Activated CD4-positive, alpha-beta memory T cell treated with anti-CD3 and anti-CD28 coated beads for 36 hours (primary cell): ENCODE data around the gene POFUT1. TPM values are rescaled to one million over a fixed set of nuclear protein-coding genes. Genes with fewer than 3 reads are reported as not detected.
"Not testable (repeated sequence)": the region's sequence is repeated elsewhere in the genome, so short reads cannot be mapped to it uniquely, and the experiment has no call there.

ENCODE experiments used
- CTCF ChIA-PET: fragments of 350-600 bp; sonication (Branson Sonifier 250); formaldehyde crosslinking; loops from one replicate; lab custom pipeline; 2021; ENCODE audit warnings: antibody characterized with exemption, inconsistent platforms; lab: Charles Lee
- POLR2A ChIA-PET: fragments of 350-600 bp; sonication (Branson Sonifier 250); formaldehyde crosslinking; loops from one replicate; lab custom pipeline; 2021; ENCODE audit warnings: antibody characterized with exemption; lab: Charles Lee
- DNase-seq: peaks from one replicate; pipeline ENCODE4 v3.0.0-alpha.2; 2020
- H3K27ac Mint-ChIP-seq: one replicate; pipeline ENCODE4 v1.8.0; 2021; ENCODE audit warnings: mixed read lengths
- H3K27me3 Mint-ChIP-seq: one replicate; pipeline ENCODE4 v1.8.0; 2021; ENCODE audit warnings: mixed read lengths
- H3K36me3 Mint-ChIP-seq: one replicate; pipeline ENCODE4 v1.8.0; 2021; ENCODE audit warnings: mixed read lengths
- H3K4me1 Mint-ChIP-seq: one replicate; pipeline ENCODE4 v1.8.0; 2021; ENCODE audit warnings: low read depth, mixed read lengths
- H3K4me3 Mint-ChIP-seq: one replicate; pipeline ENCODE4 v1.8.0; 2021; ENCODE audit warnings: mild to moderate bottlenecking, mixed read lengths
- H3K9me3 Mint-ChIP-seq: one replicate; pipeline ENCODE4 v1.8.0; 2021; ENCODE audit warnings: mixed read lengths
- intact Hi-C: fragments of 100-400 bp; cut with micrococcal nuclease; formaldehyde crosslinking; loops from one replicate; pipeline ENCODE4 v1.15.1; 2023
- total RNA-seq, 2 experiments: library from RNA; stranded (reverse); gene quantifications; one replicate each; pipeline ENCODE4 v1.2.3, GENCODE V29; 2021

Gene POFUT1
- total RNA-seq, 2 experiments from 2014 or later, result 48.4 to 48.5 TPM

DNA sequence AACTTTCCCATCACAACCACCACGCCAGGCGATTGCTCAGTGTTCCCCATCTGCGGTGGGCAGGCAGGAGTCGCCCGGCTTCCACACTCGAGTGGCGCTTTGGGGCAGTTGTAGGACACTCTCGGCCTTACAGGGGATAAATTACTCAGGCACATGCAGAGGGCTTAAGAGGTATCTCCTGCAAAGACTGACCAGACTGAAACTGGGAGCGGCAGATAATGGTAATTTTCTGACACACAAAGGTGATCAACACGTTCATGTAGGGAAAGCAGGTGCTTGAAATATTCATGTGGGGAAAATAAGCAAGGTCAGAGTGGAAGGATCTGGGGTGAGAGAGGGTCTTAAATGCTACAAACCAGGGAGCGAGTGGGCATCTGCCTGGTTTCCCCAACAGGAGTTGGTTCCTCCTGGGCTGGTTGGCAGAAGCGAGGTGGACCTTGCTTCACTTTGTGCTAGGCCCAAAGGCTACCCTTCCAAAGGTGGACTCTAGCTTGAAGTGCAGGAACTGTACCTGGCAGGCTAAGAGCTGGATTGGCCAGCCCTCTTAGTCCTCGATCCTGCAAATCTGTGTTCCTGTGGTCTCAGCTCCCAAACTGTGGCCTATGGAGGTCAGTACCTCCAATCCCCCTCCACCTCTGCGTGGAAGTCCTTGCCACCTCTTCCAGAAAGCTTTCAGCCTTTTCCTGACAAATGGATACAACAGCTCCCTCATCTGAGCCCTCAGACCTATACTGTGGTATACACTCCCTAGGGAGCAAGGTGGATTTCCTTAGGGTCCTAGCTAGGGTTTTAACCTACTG lies 16.9 kb upstream of the POFUT1 start:
- Mint-ChIP-seq H3K9me3 (no peaks in the 10 kb centered on the region), H3K27me3 (no peaks in the 10 kb centered on the region), H3K4me1 (peaks cover 52% of the 10 kb centered on the region), H3K36me3 (peaks cover 34% of the 10 kb centered on the region), H3K27ac (peak overlapping the region; percentile 47), H3K4me3 (peak overlapping the region; percentile 71)
- DNase-seq, result no peak
- ChIA-PET POLR2A (interaction anchor here (0.9 to 2.7 kb wide), 6 partner anchors 9 to 95 kb away, joined by 3 to 16 read pairs (median 5); no protein-coding TSS in a partner anchor), CTCF (interaction anchor here (0.7 to 1.5 kb wide), 2 partner anchors 12 to 85 kb away, joined by 3 to 4 read pairs; no protein-coding TSS in a partner anchor)
- intact Hi-C loops, result no loop called here

DNA sequence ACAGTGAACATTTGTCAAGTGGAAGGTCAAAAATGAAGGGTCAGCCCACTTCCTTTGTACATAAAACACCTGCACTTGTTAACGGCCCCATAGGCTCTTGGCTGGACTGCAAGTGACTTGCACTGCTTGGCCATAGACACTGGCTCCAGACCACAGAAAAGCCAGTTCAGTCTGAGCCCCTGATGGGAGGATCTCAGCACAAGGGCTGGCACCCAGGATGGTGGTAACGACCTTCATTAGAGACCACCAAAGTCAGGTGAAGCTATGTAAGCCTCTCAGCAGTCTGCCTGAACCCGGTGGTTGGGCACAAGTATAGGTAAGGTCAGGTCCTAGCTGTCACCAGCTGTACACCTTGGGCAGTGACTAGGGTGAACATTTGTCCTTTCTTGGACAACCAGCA lies 16.3 kb upstream of the POFUT1 start:
- peaks cover 40% of the 10 kb centered on the region for H3K36me3 Mint-ChIP-seq
- intact Hi-C loops, result no loop called here
- ChIA-PET POLR2A (interaction anchor here (0.9 to 1.1 kb wide), 3 partner anchors 8 to 12 kb away, joined by 4 to 6 read pairs (median 5); no protein-coding TSS in a partner anchor), CTCF (interaction anchor here (0.7 kb wide), 1 partner anchor 85 kb away, joined by 3 read pairs; no protein-coding TSS in a partner anchor)
- H3K27ac Mint-ChIP-seq, result peak overlapping the region; percentile 47
- H3K9me3 Mint-ChIP-seq, result no peaks in the 10 kb centered on the region
- peaks cover 57% of the 10 kb centered on the region for H3K4me1 Mint-ChIP-seq
- H3K4me3 Mint-ChIP-seq, result no peak overlapping the region
- no peaks in the 10 kb centered on the region for H3K27me3 Mint-ChIP-seq
- DNase-seq, result no peak

DNA sequence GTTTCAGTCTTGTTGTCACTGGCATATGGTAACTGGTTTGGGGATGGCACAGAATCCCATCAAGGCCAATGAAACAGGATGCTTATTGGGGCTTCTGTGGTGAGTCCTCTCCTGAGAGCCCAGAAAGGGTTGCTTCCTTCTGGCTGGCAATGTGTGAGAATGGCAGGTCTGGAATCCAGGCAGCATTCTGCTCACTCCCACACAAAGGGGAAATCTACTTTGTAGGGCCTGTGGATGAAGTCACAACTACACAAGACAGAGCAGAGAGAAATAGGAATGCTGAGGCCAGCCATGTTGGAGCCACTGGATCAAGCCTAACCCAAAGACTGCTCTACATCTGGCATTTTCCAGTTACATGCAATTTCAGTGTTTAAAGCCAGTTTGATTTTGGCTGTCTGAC lies 15.8 kb upstream of the POFUT1 start:
- intact Hi-C loops, result no loop called here
- CTCF ChIA-PET, result interaction anchor here (0.7 kb wide), 1 partner anchor 84 kb away, joined by 3 read pairs; no protein-coding TSS in a partner anchor

DNA sequence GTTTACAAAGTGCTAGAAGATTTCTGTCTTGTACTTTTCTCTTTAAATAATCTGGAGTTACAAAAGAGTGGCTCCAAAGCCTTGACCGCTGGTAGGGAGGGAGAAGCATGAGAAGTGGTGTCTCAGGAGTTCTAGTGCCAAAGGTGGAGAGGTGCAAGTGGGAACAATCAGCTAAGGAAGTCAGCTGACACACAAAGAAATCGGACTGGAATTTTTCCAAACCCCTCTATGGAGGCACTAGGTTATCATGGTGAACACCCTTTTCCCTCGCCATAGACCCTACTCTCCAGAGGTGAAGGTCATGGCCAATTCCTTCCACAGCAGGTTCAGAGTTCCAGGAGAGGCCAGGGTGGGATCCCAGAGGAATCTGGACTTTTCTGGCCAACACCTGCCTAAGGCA lies 15.0 kb upstream of the POFUT1 start:
- H3K4me3 Mint-ChIP-seq, result no peak overlapping the region
- no peaks in the 10 kb centered on the region for H3K9me3 Mint-ChIP-seq
- DNase-seq, result no peak
- intact Hi-C loops, result no loop called here
- no peaks in the 10 kb centered on the region for H3K27me3 Mint-ChIP-seq
- H3K4me1 Mint-ChIP-seq, result peaks cover 61% of the 10 kb centered on the region
- ChIA-PET POLR2A (no interaction called here), CTCF (no interaction called here)
- H3K36me3 Mint-ChIP-seq, result peaks cover 52% of the 10 kb centered on the region
- peak overlapping the region; percentile 66 for H3K27ac Mint-ChIP-seq

More for the DNA sequence above, 15.8 kb upstream of the POFUT1 start:
- POLR2A ChIA-PET, result interaction anchor here (0.9 kb wide), 1 partner anchor 12 kb away, joined by 4 read pairs; no protein-coding TSS in a partner anchor
- H3K36me3 Mint-ChIP-seq, result peaks cover 44% of the 10 kb centered on the region
- H3K9me3 Mint-ChIP-seq, result no peaks in the 10 kb centered on the region
- no peak for DNase-seq
- H3K27ac Mint-ChIP-seq, result peak overlapping the region; percentile 58
- H3K4me1 Mint-ChIP-seq, result peaks cover 57% of the 10 kb centered on the region
- H3K4me3 Mint-ChIP-seq, result no peak overlapping the region
- no peaks in the 10 kb centered on the region for H3K27me3 Mint-ChIP-seq

DNA sequence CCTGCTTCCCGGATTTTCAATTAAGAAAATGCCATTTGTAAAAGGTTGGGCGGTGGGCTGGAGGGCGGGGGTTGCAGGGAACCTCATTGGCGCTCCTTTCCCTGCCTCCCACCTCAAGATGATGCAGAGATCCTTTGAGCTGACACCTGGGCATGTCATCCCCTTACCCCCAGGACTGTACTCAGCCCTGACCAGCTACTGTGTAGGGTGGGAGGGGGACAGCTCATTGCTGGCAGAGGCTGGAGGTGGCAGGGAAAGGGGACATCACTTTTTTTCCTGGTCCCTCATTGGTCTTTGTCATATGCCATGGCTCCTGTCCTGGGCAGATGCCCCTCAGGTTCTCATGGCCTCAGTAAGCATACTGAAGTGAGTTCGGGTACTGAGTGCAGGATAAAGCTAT lies 14.3 kb upstream of the POFUT1 start:
- POLR2A ChIA-PET, result interaction anchor here (0.6 kb wide), 1 partner anchor 166 kb away, joined by 3 read pairs; no protein-coding TSS in a partner anchor
- Mint-ChIP-seq H3K36me3 (peaks cover 57% of the 10 kb centered on the region), H3K27ac (peak overlapping the region; percentile 66), H3K4me1 (peaks cover 65% of the 10 kb centered on the region)
- CTCF ChIA-PET, intact Hi-C loops, H3K27me3 Mint-ChIP-seq, H3K4me3 Mint-ChIP-seq, H3K9me3 Mint-ChIP-seq, DNase-seq: not testable (repeated sequence)

DNA sequence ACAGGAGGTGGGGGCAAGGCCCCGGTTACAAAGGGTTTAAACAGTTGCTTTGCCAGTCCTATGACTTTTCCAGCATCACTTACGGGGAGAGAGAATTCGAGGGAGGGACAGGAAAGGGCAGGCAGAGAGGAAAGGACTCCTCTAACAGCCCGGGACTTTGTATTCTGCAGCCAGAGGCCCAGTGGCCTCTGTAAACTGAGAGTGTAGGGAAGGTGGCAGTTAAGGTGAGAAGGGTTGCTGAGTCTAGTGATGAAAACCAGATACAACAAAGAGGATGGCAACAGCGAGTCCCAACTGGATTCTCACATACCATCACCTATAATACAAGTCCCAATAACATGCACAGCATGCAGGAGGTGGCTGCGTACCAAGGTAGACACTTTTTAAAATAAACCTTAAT lies 13.7 kb upstream of the POFUT1 start:
- ChIA-PET CTCF (no interaction called here), POLR2A (interaction anchor here (1.5 kb wide), 1 partner anchor 10 kb away, joined by 5 read pairs; no protein-coding TSS in a partner anchor)
- Mint-ChIP-seq H3K4me1 (peaks cover 68% of the 10 kb centered on the region), H3K27ac (peak overlapping the region; percentile 66), H3K36me3 (peaks cover 63% of the 10 kb centered on the region), H3K4me3 (no peak overlapping the region), H3K27me3 (no peaks in the 10 kb centered on the region), H3K9me3 (no peaks in the 10 kb centered on the region)
- DNase-seq, result no peak
- intact Hi-C loops, result no loop called here

DNA sequence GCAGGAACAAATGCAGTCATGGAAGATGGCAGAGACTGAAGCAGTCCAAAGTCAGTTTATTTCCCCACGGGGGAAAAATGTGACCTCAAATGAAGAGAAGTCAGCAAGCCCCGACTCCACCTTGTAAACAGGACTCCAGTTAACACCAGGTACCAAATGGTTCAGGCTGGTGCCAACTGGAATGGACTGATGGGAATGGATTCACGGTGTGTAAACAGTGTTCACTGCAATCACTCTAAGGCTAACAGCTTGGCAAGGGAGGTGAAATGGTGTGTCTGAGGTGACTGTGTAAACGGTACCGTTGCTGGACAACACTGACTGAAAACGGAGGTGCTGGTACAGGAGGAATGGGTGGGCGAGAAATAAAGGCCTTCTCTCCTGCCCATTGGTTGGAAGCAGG lies 12.1 kb upstream of the POFUT1 start:
- ChIA-PET CTCF (no interaction called here), POLR2A (no interaction called here)
- H3K4me1 Mint-ChIP-seq, result peaks cover 74% of the 10 kb centered on the region

DNA sequence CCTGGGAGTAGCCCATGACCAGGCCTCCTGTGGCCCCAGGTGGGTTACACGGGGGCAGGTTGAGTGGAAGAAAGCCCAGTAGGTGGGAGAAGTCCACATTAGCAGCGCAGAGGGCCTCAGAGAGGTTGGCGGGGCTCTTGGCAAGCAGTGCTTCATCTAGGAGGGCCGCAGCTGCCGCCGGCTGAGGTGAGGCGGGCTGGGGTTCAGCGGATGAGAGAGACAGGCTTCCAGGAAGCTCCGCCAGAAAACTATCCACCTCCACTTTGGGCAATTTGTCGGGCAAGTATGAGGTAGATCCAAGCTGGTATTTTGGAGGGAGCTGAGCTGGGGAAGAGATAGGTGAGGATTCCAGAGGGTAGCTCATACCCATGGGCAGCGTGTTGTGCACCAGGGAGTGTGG lies 11.1 kb upstream of the POFUT1 start:
- Mint-ChIP-seq H3K4me1 (peaks cover 80% of the 10 kb centered on the region), H3K36me3 (peaks cover 88% of the 10 kb centered on the region)
- CTCF ChIA-PET, H3K27me3 Mint-ChIP-seq, H3K27ac Mint-ChIP-seq, H3K4me3 Mint-ChIP-seq, DNase-seq, POLR2A ChIA-PET, H3K9me3 Mint-ChIP-seq, intact Hi-C loops: not testable (repeated sequence)

More for the DNA sequence above, 12.1 kb upstream of the POFUT1 start:
- intact Hi-C loops, result no loop called here
- no peak for DNase-seq
- H3K4me3 Mint-ChIP-seq, result no peak overlapping the region
- no peaks in the 10 kb centered on the region for H3K9me3 Mint-ChIP-seq
- peaks cover 79% of the 10 kb centered on the region for H3K36me3 Mint-ChIP-seq
- no peaks in the 10 kb centered on the region for H3K27me3 Mint-ChIP-seq
- peak overlapping the region; percentile 68 for H3K27ac Mint-ChIP-seq

DNA sequence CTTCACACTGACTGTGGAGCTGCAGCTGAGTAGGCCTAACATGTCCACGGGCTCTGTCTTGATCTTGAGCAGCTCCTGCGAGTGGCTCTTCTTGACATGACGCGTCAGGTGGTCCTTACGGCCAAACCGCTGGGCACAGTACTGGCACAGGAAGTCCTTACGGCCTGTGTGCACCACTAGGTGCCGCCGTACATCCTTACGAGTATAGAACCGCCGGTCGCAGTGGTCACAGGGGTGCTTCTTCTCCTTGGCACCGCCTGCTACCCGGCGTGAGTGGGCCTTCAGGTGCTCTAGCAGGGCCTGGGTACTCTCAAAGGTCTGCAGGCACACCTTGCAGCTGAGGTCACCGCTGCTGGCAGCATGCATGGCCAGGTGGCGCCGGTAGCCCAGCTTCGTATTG lies 10.5 kb upstream of the POFUT1 start:
- CTCF ChIA-PET, DNase-seq, H3K4me3 Mint-ChIP-seq, H3K9me3 Mint-ChIP-seq, POLR2A ChIA-PET, H3K27me3 Mint-ChIP-seq, H3K27ac Mint-ChIP-seq, intact Hi-C loops: not testable (repeated sequence)
- peaks cover 80% of the 10 kb centered on the region for H3K4me1 Mint-ChIP-seq
- peaks cover 88% of the 10 kb centered on the region for H3K36me3 Mint-ChIP-seq

DNA sequence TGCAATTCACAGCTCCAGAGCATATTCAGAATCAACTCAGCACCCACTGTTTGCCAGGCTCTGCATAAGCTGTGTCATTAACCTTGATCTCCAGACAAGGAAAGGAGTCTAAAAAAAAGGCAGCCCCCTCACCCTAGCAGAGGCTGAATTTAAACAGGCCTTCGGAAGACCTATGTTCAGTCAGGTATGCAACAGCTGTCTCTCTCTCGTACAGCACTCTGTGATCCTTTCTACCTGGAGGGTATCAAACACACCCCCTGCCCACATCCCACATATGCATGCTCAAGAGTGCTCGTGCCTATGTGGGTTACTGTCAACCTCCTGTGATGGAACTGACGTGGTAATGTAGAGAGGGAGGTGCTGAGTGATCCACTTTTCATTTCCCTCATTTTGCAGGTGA lies 8.7 kb upstream of the POFUT1 start:
- peaks cover 83% of the 10 kb centered on the region for H3K4me1 Mint-ChIP-seq
- CTCF ChIA-PET, result no interaction called here

DNA sequence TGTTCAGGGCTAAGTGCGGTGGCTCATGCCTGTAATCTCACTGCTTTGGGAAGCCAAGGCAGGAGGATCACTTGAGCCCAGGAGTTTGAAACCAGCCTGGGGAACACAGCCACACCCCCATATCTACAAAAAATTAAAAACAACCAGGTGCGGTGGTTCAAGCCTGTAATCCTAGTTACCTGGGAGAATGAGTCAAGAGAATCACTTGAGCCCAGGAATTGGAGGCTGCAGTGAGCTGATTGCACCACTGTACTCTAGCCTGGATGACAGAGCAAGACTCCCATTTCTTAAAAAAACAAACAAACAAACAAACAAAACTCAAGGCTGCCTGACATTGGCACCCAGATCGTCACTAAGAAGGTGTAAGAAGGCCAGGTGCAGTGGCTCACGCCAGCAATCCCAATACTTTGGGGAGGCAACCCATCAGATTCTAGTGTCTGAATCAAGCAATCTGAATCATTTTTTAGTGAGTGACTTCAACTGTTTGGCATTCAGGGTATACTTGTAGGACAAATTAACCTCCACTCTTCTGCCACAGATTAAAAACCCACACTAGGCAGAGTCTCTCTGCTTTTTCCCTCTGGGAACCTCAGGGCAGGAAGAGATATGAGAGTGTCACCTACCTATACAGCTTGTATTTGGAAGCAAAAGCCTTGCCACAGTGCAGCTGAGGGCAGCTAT lies 6.2 kb upstream of the POFUT1 start:
- CTCF ChIA-PET, result no interaction called here
- POLR2A ChIA-PET, result interaction anchor here (1.0 to 4.9 kb wide), 3 partner anchors 10 to 157 kb away, joined by 4 to 33 read pairs (median 5); no protein-coding TSS in a partner anchor
- DNase-seq, result no peak
- H3K27ac Mint-ChIP-seq, result peak overlapping the region; percentile 95
- no peaks in the 10 kb centered on the region for H3K27me3 Mint-ChIP-seq
- H3K4me3 Mint-ChIP-seq, result peak overlapping the region; percentile 44
- H3K36me3 Mint-ChIP-seq, result peaks cover 92% of the 10 kb centered on the region
- peaks cover 73% of the 10 kb centered on the region for H3K4me1 Mint-ChIP-seq
- no peaks in the 10 kb centered on the region for H3K9me3 Mint-ChIP-seq
- intact Hi-C loops, result loop anchor here (5.0 kb wide), 1 partner anchor 44 kb away; no protein-coding TSS in a partner anchor

More for the DNA sequence above, 8.7 kb upstream of the POFUT1 start:
- intact Hi-C loops, result no loop called here
- Mint-ChIP-seq H3K4me3 (peak overlapping the region; percentile 16), H3K36me3 (peaks cover 90% of the 10 kb centered on the region), H3K9me3 (no peaks in the 10 kb centered on the region), H3K27ac (peak overlapping the region; percentile 80), H3K27me3 (no peaks in the 10 kb centered on the region)
- POLR2A ChIA-PET, result interaction anchor here (1.4 kb wide), 1 partner anchor 8 kb away, joined by 6 read pairs; no protein-coding TSS in a partner anchor
- DNase-seq, result no peak
